A549 treated with CORT108297 at 1 μM for 4 hours (cell line): Measurements from ENCODE around the gene PARD6A. TPM values are rescaled to one million over a fixed set of nuclear protein-coding genes. Genes with fewer than 3 reads are reported as not detected.

Experiments used
- total RNA-seq: library from RNA; stranded (reverse); fragments of 200-300 nt; extraction: Qiagen RNA extraction; gene quantifications from 5 replicates; pipeline ENCODE4 v1.2.3, GENCODE V29; 2022

The PARD6A gene, protein sequence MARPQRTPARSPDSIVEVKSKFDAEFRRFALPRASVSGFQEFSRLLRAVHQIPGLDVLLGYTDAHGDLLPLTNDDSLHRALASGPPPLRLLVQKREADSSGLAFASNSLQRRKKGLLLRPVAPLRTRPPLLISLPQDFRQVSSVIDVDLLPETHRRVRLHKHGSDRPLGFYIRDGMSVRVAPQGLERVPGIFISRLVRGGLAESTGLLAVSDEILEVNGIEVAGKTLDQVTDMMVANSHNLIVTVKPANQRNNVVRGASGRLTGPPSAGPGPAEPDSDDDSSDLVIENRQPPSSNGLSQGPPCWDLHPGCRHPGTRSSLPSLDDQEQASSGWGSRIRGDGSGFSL
- 1.0 to 2.3 TPM (median 1.8 TPM) in 5 replicates for total RNA-seq

DNA sequence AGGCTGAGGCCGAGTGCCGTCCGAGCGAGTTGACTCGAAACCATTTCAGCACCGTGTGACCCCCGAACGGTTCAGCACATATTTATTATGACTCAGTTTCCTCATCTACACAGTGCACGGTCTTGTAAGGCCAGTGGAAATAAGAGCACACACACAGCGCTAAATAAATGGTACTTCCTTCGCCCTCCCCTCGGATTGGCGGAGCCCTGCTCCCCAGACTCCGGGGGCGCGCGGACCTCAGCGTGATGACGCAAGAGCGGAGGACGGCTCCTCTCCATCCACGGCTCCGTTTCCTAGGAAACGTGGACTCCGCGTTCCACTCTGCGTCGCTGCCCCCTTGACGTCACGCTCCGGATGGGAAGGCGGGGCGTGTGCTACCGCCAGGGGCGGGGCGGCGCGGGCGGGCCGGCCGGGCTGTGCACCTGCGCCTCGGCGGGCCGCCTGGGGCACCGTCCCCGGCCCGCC is at the start of gene PARD6A:
PARD6A (plus strand) TSS at position 397 of the 465 bp plus-strand sequence. CDS start 79 bp downstream, outside the sequence.

DNA sequence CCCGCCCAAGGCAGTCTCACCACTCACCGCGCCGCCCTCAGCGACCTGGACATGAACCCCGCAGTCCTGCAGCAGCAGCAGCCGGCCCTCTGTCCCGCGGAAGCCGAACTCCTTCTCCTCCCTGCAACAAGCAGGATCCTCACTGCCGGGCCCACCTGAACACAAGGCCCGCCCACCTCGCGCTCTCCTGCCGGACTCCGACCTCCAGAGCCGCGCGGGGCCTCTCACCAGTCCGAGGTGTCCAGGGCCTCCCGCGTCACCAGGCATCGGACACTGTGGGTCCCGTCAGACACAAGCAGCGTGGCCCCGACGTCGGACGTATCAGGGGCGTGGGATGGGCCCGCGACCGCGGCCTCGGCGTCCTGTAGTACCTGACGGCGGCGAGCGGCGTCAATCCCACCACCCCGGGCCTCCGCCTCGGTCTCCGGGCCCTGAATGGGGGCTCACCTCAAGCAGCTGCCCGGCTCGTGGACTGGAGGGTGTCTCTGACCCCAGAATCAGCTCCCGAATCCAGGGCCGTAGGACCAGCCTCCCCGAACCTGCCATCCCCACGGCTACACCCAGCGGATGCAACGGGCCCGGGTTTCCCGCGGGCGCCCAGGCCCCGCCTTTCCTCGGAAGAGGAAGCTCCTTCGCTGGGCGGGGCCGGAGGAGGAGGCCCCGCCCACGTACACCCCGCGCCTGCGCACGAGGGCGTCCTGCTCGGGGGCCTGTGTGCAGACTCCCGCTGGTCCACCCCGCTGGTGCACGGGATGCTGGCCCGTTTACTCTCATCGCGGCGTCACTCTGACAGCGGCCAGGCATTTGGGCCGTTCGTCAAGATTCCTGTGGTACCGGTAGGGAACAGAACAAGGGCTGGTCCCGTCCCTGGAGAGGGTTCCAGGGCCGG is 841 bp upstream of the PARD6A start, which contains the start of gene ACD:
ACD (minus strand) TSS at position 586 of the 889 bp plus-strand sequence; CDS start at position 546, 40 bp downstream.

DNA sequence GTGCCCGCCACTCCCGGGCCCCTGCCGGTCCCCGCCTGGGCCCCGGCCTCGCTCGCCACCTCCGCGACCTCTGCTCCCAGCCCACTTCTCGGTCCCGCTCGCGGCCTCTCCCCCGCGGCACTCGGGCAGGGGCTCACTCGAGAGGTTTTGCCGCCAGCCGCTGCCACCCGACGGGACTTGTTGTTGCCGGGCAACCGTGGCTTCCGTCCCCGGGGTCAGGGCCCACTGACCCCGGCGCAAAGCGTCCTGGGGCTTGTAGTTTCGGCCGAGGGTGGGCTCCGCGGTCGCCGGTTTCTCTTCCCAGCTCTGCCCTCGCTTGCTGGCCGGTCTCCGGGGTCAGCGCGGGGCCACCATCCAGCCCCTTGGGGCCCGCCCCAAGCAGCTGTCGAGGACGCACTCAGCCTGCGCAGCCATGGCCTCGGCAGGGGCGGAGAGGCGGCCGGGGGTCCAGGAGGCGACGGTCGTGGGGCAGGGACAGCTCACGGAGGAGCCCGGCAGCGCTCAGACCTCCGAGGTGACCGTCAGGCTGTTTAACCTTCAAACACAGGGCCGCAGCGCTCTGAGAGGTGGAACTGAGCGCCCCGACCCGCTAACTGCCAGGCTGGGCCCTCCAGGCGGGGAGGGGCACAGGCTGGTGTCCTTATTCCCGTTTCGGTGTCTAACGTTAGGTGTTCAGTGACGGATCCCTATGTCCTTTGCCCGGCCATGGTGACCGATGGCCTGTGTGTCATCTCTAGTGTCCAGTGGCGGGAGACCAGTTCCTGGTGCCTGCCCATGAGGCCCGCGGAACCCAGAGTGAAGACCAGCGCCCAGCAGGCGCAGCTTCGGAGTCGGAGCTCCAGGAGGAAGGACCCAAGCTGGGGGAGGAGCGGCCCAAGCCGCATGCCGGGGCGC is 6.0 kb downstream of the PARD6A start, which contains the start of the genes C16orf86 and ENKD1:
C16orf86 (plus strand) TSS at position 256 of the 894 bp plus-strand sequence; CDS start at position 413, 157 bp downstream.
ENKD1 (minus strand) TSS at position 192 of the 894 bp plus-strand sequence. CDS start 308 bp downstream, outside the sequence.

Other genes starting within 250 kb of the PARD6A start
- 4.9 to 7.6 TPM (median 7.3 TPM) in 5 replicates for gene ZDHHC1, start 244.5 kb upstream of the PARD6A start, total RNA-seq
- gene HSD11B2, start 229.8 kb upstream of the PARD6A start, total RNA-seq, result 1.3 to 2.3 TPM (median 2.0 TPM) in 5 replicates
- gene ATP6V0D1, start 179.8 kb upstream of the PARD6A start, total RNA-seq, result 99.2 to 120 TPM (median 116 TPM) in 5 replicates
- gene AGRP, start 177.4 kb upstream of the PARD6A start, total RNA-seq, result not detected in 5 replicates
- gene RIPOR1, start 132.1 kb upstream of the PARD6A start, total RNA-seq, result 39.0 to 48.1 TPM (median 42.2 TPM) in 5 replicates
- 33.0 to 40.9 TPM (median 35.4 TPM) in 5 replicates for gene CTCF, start 98.4 kb upstream of the PARD6A start, total RNA-seq
- 1.3 to 1.8 TPM (median 1.7 TPM) in 5 replicates for gene CARMIL2, start 15.8 kb upstream of the PARD6A start, total RNA-seq
- gene ACD, start 700 bp upstream of the PARD6A start, total RNA-seq, result 27.6 to 38.3 TPM (median 36.3 TPM) in 5 replicates
- gene ENKD1, start 5.8 kb downstream of the PARD6A start, total RNA-seq, result 6.7 to 12.9 TPM (median 12.3 TPM) in 5 replicates
- 0.16 to 0.19 TPM (median 0.18 TPM) in 3 of 5 replicates, not detected in the others for gene C16orf86, start 5.9 kb downstream of the PARD6A start, total RNA-seq
- gene GFOD2, start 58.4 kb downstream of the PARD6A start, total RNA-seq, result 16.2 to 17.8 TPM (median 16.9 TPM) in 5 replicates
- 8.3 to 10.2 TPM (median 9.6 TPM) in 5 replicates for gene RANBP10, start 145.6 kb downstream of the PARD6A start, total RNA-seq
- 0.40 to 0.83 TPM (median 0.61 TPM) in 5 replicates for gene TSNAXIP1, start 145.9 kb downstream of the PARD6A start, total RNA-seq
- 26.4 to 43.9 TPM (median 41.9 TPM) in 5 replicates for gene THAP11, start 181.4 kb downstream of the PARD6A start, total RNA-seq
- gene NUTF2, start 186.0 kb downstream of the PARD6A start, total RNA-seq, result 226 to 250 TPM (median 240 TPM) in 5 replicates
- 25.7 to 33.9 TPM (median 29.4 TPM) in 5 replicates for gene CENPT, start 186.7 kb downstream of the PARD6A start, total RNA-seq
- 42.6 to 67.0 TPM (median 63.9 TPM) in 5 replicates for gene EDC4, start 212.1 kb downstream of the PARD6A start, total RNA-seq
- 0.14 to 0.32 TPM (median 0.27 TPM) in 4 of 5 replicates, not detected in the other for gene NRN1L, start 223.9 kb downstream of the PARD6A start, total RNA-seq
- gene PSKH1, start 232.3 kb downstream of the PARD6A start, total RNA-seq, result 11.0 to 19.4 TPM (median 16.2 TPM) in 5 replicates